ENCODE results near the gene GJB4. TPM values are rescaled to one million over a fixed set of nuclear protein-coding genes. Genes with fewer than 3 reads are reported as not detected.

The GJB4 gene
- polyA plus RNA-seq, 2 of the 4 experiments (the other 2 are of a cell fraction): not detected

DNA sequence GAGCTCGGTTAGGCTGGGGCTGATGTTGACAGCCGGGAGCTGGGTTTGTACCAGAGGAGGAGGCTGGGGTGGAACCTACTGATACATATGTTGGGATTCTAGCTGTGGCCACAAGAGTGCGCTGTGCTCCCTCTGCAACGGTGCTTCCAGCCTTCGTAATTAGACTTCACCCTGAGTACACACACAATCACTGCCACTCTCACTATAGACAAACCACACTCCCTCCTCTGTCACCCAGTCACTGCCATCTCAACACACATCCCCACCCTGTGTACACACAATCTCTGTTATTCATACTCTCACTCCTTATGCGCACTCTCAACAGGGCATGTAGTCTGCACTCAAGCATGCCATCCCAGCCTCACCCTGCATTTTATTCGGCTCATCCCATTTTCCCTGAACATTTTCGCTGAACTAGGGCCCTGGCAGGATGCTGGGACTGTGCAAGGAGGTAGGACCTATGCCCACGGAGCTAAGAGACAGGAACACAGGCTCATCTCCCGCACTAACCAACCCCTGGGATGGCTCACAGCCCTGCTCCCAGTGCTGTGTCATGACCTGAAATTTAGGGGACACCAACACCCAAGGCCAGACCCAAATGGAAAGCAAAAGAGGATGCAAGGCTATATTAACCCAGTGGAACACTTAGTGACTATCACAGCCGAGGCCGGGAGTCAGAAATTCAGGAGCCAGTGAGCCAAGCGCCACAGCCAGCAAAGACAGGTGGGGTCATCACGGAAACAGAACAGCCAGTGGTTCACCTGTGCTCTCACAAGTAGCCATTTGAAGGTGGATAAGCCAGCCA, 27.2 kb downstream of the GJB4 start:
- Histone ChIP-seq H3K4me3 (no peak overlapping the region), H3K4me1 (peaks cover 6% of the 10 kb centered on the region; the same call in 1 of the 3 replicates), H3K4me2 (no peak overlapping the region), H3K9me3 (no peaks in the 10 kb centered on the region), H3K27ac (no peak overlapping the region)
- peak; percentile 52 to 58 for DNase-seq (ENCODE audit: low read depth in 1 of 2, low spot score in 1 of 2)
- WGBS (ENCODE audit: missing lambda C conversion rate): 39% methylated on average over 13 of the region's 14 CpGs
- ChIA-PET CTCF (interaction anchor here (0.5 to 3.8 kb wide), 16 partner anchors 8 to 186 kb away, joined by 3 to 34 read pairs (median 4); partner anchors contain the start of gene SMIM12), POLR2A (no interaction called here)
- TF ChIP-seq NR3C1 (IDR thresholded peaks at IDR 0.05) (no peak), RAD21 (conservative IDR thresholded peaks at IDR 0.05 in 1 of 2, IDR thresholded peaks at IDR 0.05 in 1 of 2) (peak; percentile 63 to 73), SMC3 (IDR thresholded peaks at IDR 0.05) (peak; percentile 54)
- TF ChIP-seq, protein P1, sequence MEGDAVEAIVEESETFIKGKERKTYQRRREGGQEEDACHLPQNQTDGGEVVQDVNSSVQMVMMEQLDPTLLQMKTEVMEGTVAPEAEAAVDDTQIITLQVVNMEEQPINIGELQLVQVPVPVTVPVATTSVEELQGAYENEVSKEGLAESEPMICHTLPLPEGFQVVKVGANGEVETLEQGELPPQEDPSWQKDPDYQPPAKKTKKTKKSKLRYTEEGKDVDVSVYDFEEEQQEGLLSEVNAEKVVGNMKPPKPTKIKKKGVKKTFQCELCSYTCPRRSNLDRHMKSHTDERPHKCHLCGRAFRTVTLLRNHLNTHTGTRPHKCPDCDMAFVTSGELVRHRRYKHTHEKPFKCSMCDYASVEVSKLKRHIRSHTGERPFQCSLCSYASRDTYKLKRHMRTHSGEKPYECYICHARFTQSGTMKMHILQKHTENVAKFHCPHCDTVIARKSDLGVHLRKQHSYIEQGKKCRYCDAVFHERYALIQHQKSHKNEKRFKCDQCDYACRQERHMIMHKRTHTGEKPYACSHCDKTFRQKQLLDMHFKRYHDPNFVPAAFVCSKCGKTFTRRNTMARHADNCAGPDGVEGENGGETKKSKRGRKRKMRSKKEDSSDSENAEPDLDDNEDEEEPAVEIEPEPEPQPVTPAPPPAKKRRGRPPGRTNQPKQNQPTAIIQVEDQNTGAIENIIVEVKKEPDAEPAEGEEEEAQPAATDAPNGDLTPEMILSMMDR (IDR thresholded peaks at IDR 0.05): peak; percentile 71
- ATAC-seq: peak; percentile 75 to 89
- no peak for FAIRE-seq

DNA sequence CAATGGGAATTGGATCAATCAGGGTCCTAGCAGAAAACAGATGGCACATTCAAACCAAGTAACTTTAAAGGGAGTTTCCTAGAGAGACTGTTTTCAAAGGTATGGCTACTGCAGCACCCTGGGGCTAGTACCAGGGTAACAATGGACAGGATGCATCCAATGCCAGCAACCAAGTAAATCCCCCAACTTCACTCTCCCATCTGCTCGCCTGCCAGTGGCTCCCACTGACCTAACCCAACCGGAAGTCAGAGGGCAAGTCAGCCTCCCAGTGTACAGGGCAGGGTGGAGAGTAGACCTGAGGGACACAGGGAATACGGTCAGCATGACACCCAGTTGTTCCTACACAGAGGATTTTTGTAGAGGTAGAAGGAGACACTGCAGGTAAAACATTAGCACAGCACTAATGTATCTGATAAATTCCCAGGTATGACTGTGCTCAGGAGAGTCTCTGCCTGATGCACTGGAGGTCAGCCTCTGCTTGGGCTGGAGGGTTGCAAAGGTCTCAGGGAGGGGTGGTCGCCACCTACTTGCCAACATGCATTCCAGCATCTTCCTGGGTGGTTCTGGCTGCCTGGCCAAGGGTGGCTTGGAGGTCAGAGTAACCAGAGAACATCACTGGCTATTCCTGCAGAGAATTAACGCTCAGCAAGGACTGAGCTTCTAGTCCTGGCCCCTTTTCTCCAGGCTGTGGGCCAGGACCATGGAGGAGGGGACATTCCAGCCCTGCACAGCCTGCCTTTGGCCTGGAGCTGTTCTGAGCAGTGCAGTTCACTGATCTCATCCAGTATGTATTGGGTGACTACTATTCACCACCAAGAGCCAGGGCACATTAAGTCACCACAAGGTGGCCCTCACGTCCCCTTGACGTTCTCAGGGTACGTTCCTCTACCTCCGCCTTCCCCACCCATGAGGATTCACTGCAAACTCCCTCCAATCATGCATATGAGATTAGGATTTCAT, 28.2 kb downstream of the GJB4 start:
- no peak overlapping the region for H3K27ac ChIP-seq
- WGBS (ENCODE audit: missing lambda C conversion rate): 40% methylated on average over 8 of the region's 9 CpGs

DNA sequence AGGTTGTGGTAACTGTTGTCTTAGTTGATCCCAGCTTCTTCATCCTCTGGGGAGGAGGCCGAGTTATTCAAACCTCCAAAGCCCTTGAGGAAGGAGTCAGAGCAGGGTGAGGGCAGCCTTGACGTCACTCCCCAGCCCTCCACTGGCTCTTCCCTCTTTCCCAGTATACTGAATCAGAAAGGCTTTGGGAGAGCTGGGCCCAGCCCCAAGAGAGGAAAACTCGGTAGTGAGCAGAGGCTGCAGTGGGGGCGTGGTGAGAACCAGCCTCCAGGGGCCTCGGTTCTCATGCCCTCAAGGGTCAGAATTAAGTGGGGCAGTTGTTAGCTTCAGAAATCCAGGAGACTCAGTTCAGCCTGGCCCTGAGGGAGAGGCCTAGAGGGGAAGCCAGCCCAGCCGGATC, 31.4 kb downstream of the GJB4 start:
- WGBS (ENCODE audit: missing lambda C conversion rate): 63% methylated on average over 4 of the region's 6 CpGs
- DNase-seq (ENCODE audit: low read depth in 1 of 2, low spot score in 1 of 2) (no peak), FAIRE-seq (no peak), ATAC-seq (no peak)
- TF ChIP-seq FOXS1 (CRISPR knock-in tag; IDR thresholded peaks at IDR 0.05): no peak
- TF ChIP-seq POLR2A (IDR thresholded peaks at IDR 0.05; ENCODE audit: low read length): no peak
- no peak for TF ChIP-seq ZNF302 (CRISPR knock-in tag; IDR thresholded peaks at IDR 0.05)
- TF ChIP-seq, protein P2, sequence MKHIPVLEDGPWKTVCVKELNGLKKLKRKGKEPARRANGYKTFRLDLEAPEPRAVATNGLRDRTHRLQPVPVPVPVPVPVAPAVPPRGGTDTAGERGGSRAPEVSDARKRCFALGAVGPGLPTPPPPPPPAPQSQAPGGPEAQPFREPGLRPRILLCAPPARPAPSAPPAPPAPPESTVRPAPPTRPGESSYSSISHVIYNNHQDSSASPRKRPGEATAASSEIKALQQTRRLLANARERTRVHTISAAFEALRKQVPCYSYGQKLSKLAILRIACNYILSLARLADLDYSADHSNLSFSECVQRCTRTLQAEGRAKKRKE (CRISPR knock-in tag; IDR thresholded peaks at IDR 0.05; ENCODE audit: low read depth): no peak
- TF ChIP-seq, protein P3, sequence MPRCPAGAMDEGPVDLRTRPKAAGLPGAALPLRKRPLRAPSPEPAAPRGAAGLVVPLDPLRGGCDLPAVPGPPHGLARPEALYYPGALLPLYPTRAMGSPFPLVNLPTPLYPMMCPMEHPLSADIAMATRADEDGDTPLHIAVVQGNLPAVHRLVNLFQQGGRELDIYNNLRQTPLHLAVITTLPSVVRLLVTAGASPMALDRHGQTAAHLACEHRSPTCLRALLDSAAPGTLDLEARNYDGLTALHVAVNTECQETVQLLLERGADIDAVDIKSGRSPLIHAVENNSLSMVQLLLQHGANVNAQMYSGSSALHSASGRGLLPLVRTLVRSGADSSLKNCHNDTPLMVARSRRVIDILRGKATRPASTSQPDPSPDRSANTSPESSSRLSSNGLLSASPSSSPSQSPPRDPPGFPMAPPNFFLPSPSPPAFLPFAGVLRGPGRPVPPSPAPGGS (IDR thresholded peaks at IDR 0.05): no peak
- TF ChIP-seq SMC3 (IDR thresholded peaks at IDR 0.05): no peak
- TF ChIP-seq MAFK (IDR thresholded peaks at IDR 0.05; ENCODE audit: partially characterized antibody): no peak
- TF ChIP-seq, protein P4, sequence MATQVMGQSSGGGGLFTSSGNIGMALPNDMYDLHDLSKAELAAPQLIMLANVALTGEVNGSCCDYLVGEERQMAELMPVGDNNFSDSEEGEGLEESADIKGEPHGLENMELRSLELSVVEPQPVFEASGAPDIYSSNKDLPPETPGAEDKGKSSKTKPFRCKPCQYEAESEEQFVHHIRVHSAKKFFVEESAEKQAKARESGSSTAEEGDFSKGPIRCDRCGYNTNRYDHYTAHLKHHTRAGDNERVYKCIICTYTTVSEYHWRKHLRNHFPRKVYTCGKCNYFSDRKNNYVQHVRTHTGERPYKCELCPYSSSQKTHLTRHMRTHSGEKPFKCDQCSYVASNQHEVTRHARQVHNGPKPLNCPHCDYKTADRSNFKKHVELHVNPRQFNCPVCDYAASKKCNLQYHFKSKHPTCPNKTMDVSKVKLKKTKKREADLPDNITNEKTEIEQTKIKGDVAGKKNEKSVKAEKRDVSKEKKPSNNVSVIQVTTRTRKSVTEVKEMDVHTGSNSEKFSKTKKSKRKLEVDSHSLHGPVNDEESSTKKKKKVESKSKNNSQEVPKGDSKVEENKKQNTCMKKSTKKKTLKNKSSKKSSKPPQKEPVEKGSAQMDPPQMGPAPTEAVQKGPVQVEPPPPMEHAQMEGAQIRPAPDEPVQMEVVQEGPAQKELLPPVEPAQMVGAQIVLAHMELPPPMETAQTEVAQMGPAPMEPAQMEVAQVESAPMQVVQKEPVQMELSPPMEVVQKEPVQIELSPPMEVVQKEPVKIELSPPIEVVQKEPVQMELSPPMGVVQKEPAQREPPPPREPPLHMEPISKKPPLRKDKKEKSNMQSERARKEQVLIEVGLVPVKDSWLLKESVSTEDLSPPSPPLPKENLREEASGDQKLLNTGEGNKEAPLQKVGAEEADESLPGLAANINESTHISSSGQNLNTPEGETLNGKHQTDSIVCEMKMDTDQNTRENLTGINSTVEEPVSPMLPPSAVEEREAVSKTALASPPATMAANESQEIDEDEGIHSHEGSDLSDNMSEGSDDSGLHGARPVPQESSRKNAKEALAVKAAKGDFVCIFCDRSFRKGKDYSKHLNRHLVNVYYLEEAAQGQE (IDR thresholded peaks at IDR 0.05): no peak
- TF ChIP-seq POLR2AphosphoS2 (conservative IDR thresholded peaks at IDR 0.05; ENCODE audit: low read length): no peak
- TF ChIP-seq CBX2 (IDR thresholded peaks at IDR 0.05; ENCODE audit: borderline replicate concordance, low read depth): no peak
- no peak for TF ChIP-seq JUNB (IDR thresholded peaks at IDR 0.05)
- H3K27ac ChIP-seq: no peak overlapping the region
- no peak overlapping the region for H3K4me3 ChIP-seq
- H3K9me3 ChIP-seq: no peaks in the 10 kb centered on the region
- no peaks in the 10 kb centered on the region for H3K4me1 ChIP-seq
- ChIA-PET POLR2A (no interaction called here), CTCF (interaction anchor here (0.6 to 1.8 kb wide), 4 partner anchors 62 to 178 kb away, joined by 3 to 5 read pairs (median 4); no protein-coding TSS in a partner anchor)
- no peak overlapping the region for H3K4me2 ChIP-seq

More for the DNA sequence above, 28.2 kb downstream of the GJB4 start:
- Histone ChIP-seq H3K4me2 (no peak overlapping the region), H3K4me1 (peaks cover 6% of the 10 kb centered on the region; the same call in 1 of the 3 replicates), H3K9me3 (no peaks in the 10 kb centered on the region), H3K4me3 (no peak overlapping the region)
- ChIA-PET POLR2A (no interaction called here), CTCF (interaction anchor here (0.5 to 3.8 kb wide), 10 partner anchors 8 to 185 kb away, joined by 3 to 34 read pairs (median 3); partner anchors contain the start of gene SMIM12)
- no peak for FAIRE-seq
- 0 out of 5 replicates have a peak, but pooled peaks of 1 of the 2 experiments have one; percentile 14 for TF ChIP-seq RAD21 (conservative IDR thresholded peaks at IDR 0.05 in 1 of 2, IDR thresholded peaks at IDR 0.05 in 1 of 2)
- no peak for TF ChIP-seq KDM1A (IDR thresholded peaks at IDR 0.05; ENCODE audit: low read depth)
- DNase-seq (ENCODE audit: low read depth in 1 of 2, low spot score in 1 of 2): no peak
- peak in 1 of 2 experiments; percentile 18; a peak in 2 of 6 replicates for ATAC-seq

Measured in A549 (cell line).